Stomach smooth muscle (tissue), 2 donors: Measurements from ENCODE around the gene HTR4.

ENCODE experiments used
- H3K27ac ChIP-seq: one replicate; pipeline ENCODE4 v1.7.0; 2013; ENCODE audit warnings: mild to moderate bottlenecking, low read length, inconsistent platforms
- H3K27me3 ChIP-seq, 2 donors: one replicate each; pipeline ENCODE4 v1.7.0; 2013; ENCODE audit warnings: low read length in 2 of 2; ENCODE audit not compliant: insufficient read depth in 2 of 2, control insufficient read depth in 1 of 2
- H3K36me3 ChIP-seq, 2 donors: one replicate each; pipeline ENCODE4 v1.7.0; 2013; ENCODE audit warnings: low read length in 2 of 2; ENCODE audit not compliant: control insufficient read depth in 2 of 2, insufficient read depth in 2 of 2
- H3K4me1 ChIP-seq: one replicate; pipeline ENCODE4 v1.7.0; 2013; ENCODE audit warnings: low read length; ENCODE audit not compliant: control insufficient read depth, insufficient read depth
- H3K4me3 ChIP-seq, 2 donors: one replicate each; pipeline ENCODE4 v1.7.0; 2013; ENCODE audit warnings: low read length in 2 of 2
- H3K9ac ChIP-seq, 2 donors: one replicate each; pipeline ENCODE4 v1.7.0; 2013; ENCODE audit warnings: low read length in 2 of 2, mild to moderate bottlenecking in 1 of 2
- H3K9me3 ChIP-seq, 2 donors: one replicate each; pipeline ENCODE4 v1.7.0; 2013; ENCODE audit warnings: low read length in 2 of 2; ENCODE audit not compliant: control insufficient read depth in 2 of 2
- donor health status: healthy.
- donor health status: Pancreatic carcinoma.

The HTR4 gene

DNA sequence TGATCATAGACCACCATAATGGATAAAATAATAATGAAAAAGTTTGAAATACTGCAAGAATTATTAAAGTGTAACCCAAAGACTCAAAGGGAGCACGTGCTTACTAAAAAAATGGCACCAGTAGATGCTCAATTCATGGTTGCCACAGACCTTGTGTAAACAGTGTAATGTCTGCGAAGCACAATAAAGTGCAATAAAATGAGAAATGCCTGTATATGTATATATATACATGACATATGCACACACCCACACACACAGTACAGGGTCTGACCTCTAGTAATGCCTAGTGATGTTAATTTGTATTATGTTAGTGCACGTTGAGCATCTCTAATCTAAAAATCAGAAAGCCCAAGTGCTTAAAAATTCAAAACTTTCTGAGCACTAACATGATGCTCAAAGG, 218.3 kb downstream of the HTR4 start:
- Histone ChIP-seq H3K4me1 (no peaks in the 10 kb centered on the region), H3K36me3 (peaks cover 22 to 24% of the 10 kb centered on the region in 2 donors), H3K4me3 (no peak overlapping the region), H3K9me3 (no peaks in the 10 kb centered on the region), H3K27ac (no peak overlapping the region), H3K27me3 (no peaks in the 10 kb centered on the region), H3K9ac (no peak overlapping the region)

DNA sequence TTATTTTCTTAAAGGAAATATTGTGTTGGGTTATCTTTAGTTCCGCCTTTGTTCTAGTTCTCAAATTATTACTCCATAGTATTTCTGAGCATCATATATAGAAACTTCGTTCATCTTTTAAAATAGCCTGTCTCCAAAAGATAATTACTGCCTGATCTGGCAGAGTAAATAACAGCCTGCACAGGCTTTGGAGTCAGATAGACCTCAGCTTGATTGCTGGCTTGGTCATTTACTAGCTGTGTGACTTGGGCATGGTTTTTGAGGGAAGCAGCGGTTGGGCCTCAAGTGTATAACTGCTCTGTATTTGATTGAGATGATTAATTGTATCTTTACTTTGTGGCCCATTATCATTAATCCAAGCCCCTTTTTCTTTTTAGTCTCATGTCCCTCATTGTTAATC, 220.5 kb downstream of the HTR4 start:
- H3K27me3 ChIP-seq, result no peaks in the 10 kb centered on the region
- no peaks in the 10 kb centered on the region for H3K4me1 ChIP-seq
- no peak overlapping the region for H3K27ac ChIP-seq
- H3K9me3 ChIP-seq, result no peaks in the 10 kb centered on the region
- H3K9ac ChIP-seq, result no peak overlapping the region
- peaks cover 8 to 21% of the 10 kb centered on the region in 2 donors for H3K36me3 ChIP-seq
- H3K4me3 ChIP-seq, result no peak overlapping the region
